Caco-2 (cell line): ENCODE measurements around the gene FOXS1. TPM values are rescaled to one million over a fixed set of nuclear protein-coding genes. Genes with fewer than 3 reads are reported as not detected.

Experiments
- BruUV-seq: library from RNA; stranded (reverse); fragments of 400-500 nt; replicated peaks from 2 replicates; lab custom pipeline; 2021; lab: Mats Ljungman, UMichigan
- CTCF ChIA-PET: fragments of 300-600 bp; sonication (Branson Sonifier 250); formaldehyde crosslinking; loops from one replicate; lab custom pipeline; 2022; ENCODE audit warnings: antibody characterized with exemption; lab: Charles Lee
- POLR2A ChIA-PET: fragments of 300-600 bp; sonication (Branson Sonifier 250); formaldehyde crosslinking; loops from one replicate; lab custom pipeline; 2022; ENCODE audit warnings: antibody characterized with exemption; lab: Charles Lee
- DNase-seq, 2 experiments: peaks; one replicate each; pipeline versions ENCODE4 v3.0.0 to v3.0.0-alpha.2; 2020 to 2022
- H3K27me3 ChIP-seq: replicated peaks from 2 replicates; pipeline ENCODE4 v1.6.0; 2011; ENCODE audit warnings: low read length; ENCODE audit not compliant: control insufficient read depth, insufficient read depth
- H3K36me3 ChIP-seq: 2 replicates; pipeline ENCODE4 v1.5.1; 2011; ENCODE audit warnings: low read length; ENCODE audit not compliant: control insufficient read depth, insufficient read depth
- H3K4me1 ChIP-seq: fragments of 250-450 bp; sonication (Bioruptor Pico); 2 replicates; pipeline ENCODE4 v1.5.1; 2020; ENCODE audit warnings: mild to moderate bottlenecking
- H3K4me3 ChIP-seq: 2 replicates; pipeline ENCODE4 v1.5.1; 2011; ENCODE audit warnings: low read depth, mild to moderate bottlenecking, control low read depth, low read length
- H3K9me3 ChIP-seq: fragments of 250-450 bp; sonication (Bioruptor Pico); 2 replicates; pipeline ENCODE4 v1.5.1; 2020; ENCODE audit warnings: mild to moderate bottlenecking, moderate library complexity
- H3K27ac Mint-ChIP-seq: one replicate; pipeline ENCODE4 v1.8.0; 2022; ENCODE audit warnings: mixed read lengths; ENCODE audit not compliant: unreplicated experiment
- H3K27me3 Mint-ChIP-seq: one replicate; pipeline ENCODE4 v1.8.0; 2022; ENCODE audit warnings: mixed read lengths; ENCODE audit not compliant: insufficient read depth, unreplicated experiment
- H3K36me3 Mint-ChIP-seq: one replicate; pipeline ENCODE4 v1.8.0; 2022; ENCODE audit warnings: mild to moderate bottlenecking, mixed read lengths; ENCODE audit not compliant: insufficient read depth, unreplicated experiment
- H3K4me1 Mint-ChIP-seq: one replicate; pipeline ENCODE4 v1.8.0; 2022; ENCODE audit warnings: low read depth, mixed read lengths; ENCODE audit not compliant: unreplicated experiment
- H3K4me3 Mint-ChIP-seq: one replicate; pipeline ENCODE4 v1.8.0; 2022; ENCODE audit warnings: mild to moderate bottlenecking, moderate library complexity, mixed read lengths; ENCODE audit not compliant: unreplicated experiment
- H3K9me3 Mint-ChIP-seq: one replicate; pipeline ENCODE4 v1.8.0; 2022; ENCODE audit warnings: mixed read lengths; ENCODE audit not compliant: unreplicated experiment
- CTCF ChIP-seq, 2 experiments: fragments of 200-600 bp in 1 of 2; IDR thresholded peaks; 1 replicate in 1 of 2; 2 replicates in 1 of 2; pipeline versions ENCODE4 v1.5.1 to v1.8.0; 2011 to 2022; ENCODE audit warnings: antibody characterized with exemption in 1 of 2, control low read depth in 1 of 2, inconsistent platforms in 1 of 2, low read depth in 1 of 2, low read length in 1 of 2, mild to moderate bottlenecking in 1 of 2, moderate library complexity in 1 of 2; ENCODE audit not compliant: insufficient read depth in 1 of 2, severe bottlenecking in 1 of 2, unreplicated experiment in 1 of 2
- intact Hi-C: fragments of 100-400 bp; cut with micrococcal nuclease; formaldehyde crosslinking; loops from one replicate; pipeline ENCODE4 v1.10.0; 2022; ENCODE audit not compliant: unreplicated experiment
- total RNA-seq: library from RNA; stranded (reverse); gene quantifications from 2 replicates; pipeline ENCODE4 v1.2.3, GENCODE V29; 2022

Gene FOXS1
- total RNA-seq, 1 experiment from 2014 or later = not detected

GRCh38 chr20:31818376-31818908 lies 27.0 kb downstream of the FOXS1 start:
- no peak for DNase-seq
- H3K27me3 Mint-ChIP-seq = no peaks in the 10 kb centered on the region
- no peak overlapping the region for H3K27ac Mint-ChIP-seq
- H3K9me3 Mint-ChIP-seq = no peaks in the 10 kb centered on the region
- Histone ChIP-seq H3K4me3 (no peak overlapping the region), H3K4me1 (no peaks in the 10 kb centered on the region), H3K36me3 (no peaks in the 10 kb centered on the region), H3K27me3 (no peaks in the 10 kb centered on the region), H3K9me3 (no peaks in the 10 kb centered on the region)
- ChIA-PET POLR2A (no interaction called here), CTCF (interaction anchor here (0.6 to 1.5 kb wide), 4 partner anchors 15 to 104 kb away, joined by 3 to 5 read pairs (median 3); no protein-coding TSS in a partner anchor)
- no peak for TF ChIP-seq CTCF (IDR thresholded peaks at IDR 0.05; ENCODE audit: insufficient read depth in 1 of 2, low read depth in 1 of 2, low read length in 1 of 2, severe bottlenecking in 1 of 2, unreplicated experiment in 1 of 2)
- no peaks in the 10 kb centered on the region for H3K36me3 Mint-ChIP-seq
- H3K4me3 Mint-ChIP-seq = no peak overlapping the region
- intact Hi-C loops = no loop called here
- no TSS peak for BruUV-seq
- H3K4me1 Mint-ChIP-seq = no peaks in the 10 kb centered on the region

DNA sequence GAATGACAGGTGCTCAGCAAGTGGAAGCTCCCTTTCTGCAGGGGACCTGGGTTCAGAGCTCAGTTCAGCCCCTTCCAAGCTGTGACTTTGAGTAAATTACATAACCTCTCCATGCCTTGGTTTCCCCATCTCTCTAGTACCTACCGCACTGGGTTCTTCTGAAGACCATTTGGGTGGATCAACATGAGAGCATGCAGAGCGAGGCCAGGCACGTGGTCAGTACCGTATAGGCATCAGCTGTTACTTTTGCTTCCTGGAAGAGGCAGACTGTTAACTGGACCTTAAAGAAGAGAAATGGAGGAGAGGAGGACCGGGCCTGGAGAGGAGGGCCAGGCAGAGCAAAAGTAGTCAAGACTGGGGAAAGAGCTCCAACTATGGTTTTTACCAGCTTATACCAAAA lies 27.9 kb downstream of the FOXS1 start:
- no peak for TF ChIP-seq CTCF (IDR thresholded peaks at IDR 0.05; ENCODE audit: insufficient read depth in 1 of 2, low read depth in 1 of 2, low read length in 1 of 2, severe bottlenecking in 1 of 2, unreplicated experiment in 1 of 2)
- BruUV-seq = no TSS peak
- Histone ChIP-seq H3K9me3 (no peaks in the 10 kb centered on the region), H3K36me3 (no peaks in the 10 kb centered on the region), H3K4me1 (no peaks in the 10 kb centered on the region), H3K4me3 (no peak overlapping the region), H3K27me3 (no peaks in the 10 kb centered on the region)
- Mint-ChIP-seq H3K36me3 (no peaks in the 10 kb centered on the region), H3K27me3 (no peaks in the 10 kb centered on the region), H3K27ac (no peak overlapping the region), H3K9me3 (no peaks in the 10 kb centered on the region), H3K4me3 (no peak overlapping the region), H3K4me1 (no peaks in the 10 kb centered on the region)
- DNase-seq = no peak
- CTCF ChIA-PET = interaction anchor here (0.6 to 1.7 kb wide), 5 partner anchors 10 to 135 kb away, joined by 3 to 5 read pairs (median 3); partner anchors contain the start of gene PDRG1
- POLR2A ChIA-PET = no interaction called here
- intact Hi-C loops = no loop called here

- Mint-ChIP-seq H3K4me1 (no peaks in the 10 kb centered on the region), H3K4me3 (no peak overlapping the region), H3K27me3 (no peaks in the 10 kb centered on the region), H3K27ac (no peak overlapping the region), H3K36me3 (peaks cover 11% of the 10 kb centered on the region), H3K9me3 (no peaks in the 10 kb centered on the region)
- Histone ChIP-seq H3K4me1 (no peaks in the 10 kb centered on the region), H3K4me3 (no peak overlapping the region), H3K27me3 (no peaks in the 10 kb centered on the region), H3K9me3 (no peaks in the 10 kb centered on the region), H3K36me3 (no peaks in the 10 kb centered on the region)
- ChIA-PET CTCF (interaction anchor here (1.7 kb wide), 1 partner anchor 136 kb away, joined by 5 read pairs; the partner anchor contains the start of gene PDRG1), POLR2A (no interaction called here)
- intact Hi-C loops = no loop called here
- no TSS peak for BruUV-seq
- no peak for TF ChIP-seq CTCF (IDR thresholded peaks at IDR 0.05; ENCODE audit: insufficient read depth in 1 of 2, low read depth in 1 of 2, low read length in 1 of 2, severe bottlenecking in 1 of 2, unreplicated experiment in 1 of 2)
- no peak for DNase-seq
These were observed 29.2 kb downstream of the FOXS1 start for GRCh38 chr20:31816221-31816620.
